GM18867 (cell line): ENCODE data around the gene LTA.

Source experiments
- ATAC-seq: cut with Tn5 transposase; IDR thresholded peaks from one replicate; pipeline ENCODE4 v1.9.1; 2021; ENCODE audit warnings: mild to moderate bottlenecking, moderate library complexity; ENCODE audit not compliant: unreplicated experiment

The LTA gene

GRCh38 chr6:31568537-31568961 lies 3.5 kb upstream of the LTA start:
- peak; percentile 71 for ATAC-seq

- no peak for ATAC-seq
Measured at GRCh38 chr6:31569861-31570536, 2.1 kb upstream of the LTA start.

- no peak for ATAC-seq
Measured at GRCh38 chr6:31573239-31574105, 1.4 kb downstream of the LTA start.

- no peak for ATAC-seq
Measured at GRCh38 chr6:31574106-31575061, 2.3 kb downstream of the LTA start.

GRCh38 chr6:31575335-31575901 lies 3.3 kb downstream of the LTA start, which contains the start of gene TNF:
TSS of gene TNF (plus strand) at chr6:31575565. CDS start at chr6:31575742, 177 bp downstream.
- ATAC-seq: no peak

GRCh38 chr6:31575952-31576685 lies 4.0 kb downstream of the LTA start:
- ATAC-seq: no peak

- ATAC-seq: no peak
Measured at GRCh38 chr6:31576897-31577578, 4.9 kb downstream of the LTA start.

- ATAC-seq: no peak
Measured at GRCh38 chr6:31577579-31577966, 5.5 kb downstream of the LTA start.

- no peak for ATAC-seq
Measured at GRCh38 chr6:31578184-31579118, 6.4 kb downstream of the LTA start.

- ATAC-seq: no peak
Measured at GRCh38 chr6:31579119-31579505, 7.0 kb downstream of the LTA start.

GRCh38 chr6:31579546-31580437 lies 7.7 kb downstream of the LTA start:
- ATAC-seq: no peak

- ATAC-seq: no peak
Measured at GRCh38 chr6:31580438-31580740, 8.3 kb downstream of the LTA start.

GRCh38 chr6:31580807-31581433 lies 8.8 kb downstream of the LTA start:
- peak; percentile 52 for ATAC-seq

GRCh38 chr6:31581434-31582229 lies 9.5 kb downstream of the LTA start:
- ATAC-seq: no peak

GRCh38 chr6:31582230-31582643 lies 10.1 kb downstream of the LTA start, which contains the start of gene LTB:
TSS of gene LTB (minus strand) at chr6:31582424. CDS start at chr6:31582417, 7 bp downstream.
- ATAC-seq: no peak

- no peak for ATAC-seq
Measured at GRCh38 chr6:31585491-31585890, 13.4 kb downstream of the LTA start.
